ENCODE results near the gene MXRA8.

MXRA8 gene

GRCh38 chr1:1348420-1349255 is 9.7 kb downstream of the MXRA8 start:
- DNase-seq = no peak

- DNase-seq = no peak
These were observed 10.5 kb downstream of the MXRA8 start for GRCh38 chr1:1347663-1348419.

DNA sequence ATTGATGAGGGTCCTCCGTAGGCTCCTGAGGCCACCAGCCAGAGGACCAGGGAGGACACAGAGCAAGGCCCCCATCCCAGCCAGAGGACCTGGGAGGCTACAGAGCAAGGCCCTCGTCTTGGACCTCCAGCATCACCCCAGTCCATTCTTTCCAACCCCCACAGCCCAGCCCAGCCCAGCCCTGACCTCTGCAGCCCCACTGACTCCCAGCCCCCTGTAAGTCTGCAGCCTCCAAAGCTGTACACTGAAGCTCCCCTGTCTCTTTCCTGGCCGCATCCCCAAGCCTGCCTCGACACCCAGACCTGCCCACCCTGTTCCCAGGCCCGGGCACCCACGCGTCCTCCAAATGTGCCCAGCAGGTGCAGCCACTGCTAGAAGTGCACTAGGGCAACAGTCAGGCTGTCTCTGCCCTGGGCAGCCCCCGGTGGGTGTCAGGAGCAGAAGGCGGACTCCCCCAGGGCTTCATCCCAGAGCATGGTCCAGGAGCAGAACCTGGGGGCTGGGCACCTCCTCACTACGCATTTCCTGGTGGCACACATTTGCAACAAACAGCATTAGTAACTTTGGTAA is 11.2 kb downstream of the MXRA8 start:
- DNase-seq = no peak

- no peak for DNase-seq
These were observed 11.9 kb downstream of the MXRA8 start for GRCh38 chr1:1346501-1346890.

- no peak for DNase-seq
These were observed 12.4 kb downstream of the MXRA8 start for GRCh38 chr1:1345860-1346500.

- no peak for DNase-seq
These were observed 13.0 kb downstream of the MXRA8 start for GRCh38 chr1:1345384-1345783.

- DNase-seq = peak; percentile 56
These were observed 13.5 kb downstream of the MXRA8 start for GRCh38 chr1:1344655-1345361.

DNA sequence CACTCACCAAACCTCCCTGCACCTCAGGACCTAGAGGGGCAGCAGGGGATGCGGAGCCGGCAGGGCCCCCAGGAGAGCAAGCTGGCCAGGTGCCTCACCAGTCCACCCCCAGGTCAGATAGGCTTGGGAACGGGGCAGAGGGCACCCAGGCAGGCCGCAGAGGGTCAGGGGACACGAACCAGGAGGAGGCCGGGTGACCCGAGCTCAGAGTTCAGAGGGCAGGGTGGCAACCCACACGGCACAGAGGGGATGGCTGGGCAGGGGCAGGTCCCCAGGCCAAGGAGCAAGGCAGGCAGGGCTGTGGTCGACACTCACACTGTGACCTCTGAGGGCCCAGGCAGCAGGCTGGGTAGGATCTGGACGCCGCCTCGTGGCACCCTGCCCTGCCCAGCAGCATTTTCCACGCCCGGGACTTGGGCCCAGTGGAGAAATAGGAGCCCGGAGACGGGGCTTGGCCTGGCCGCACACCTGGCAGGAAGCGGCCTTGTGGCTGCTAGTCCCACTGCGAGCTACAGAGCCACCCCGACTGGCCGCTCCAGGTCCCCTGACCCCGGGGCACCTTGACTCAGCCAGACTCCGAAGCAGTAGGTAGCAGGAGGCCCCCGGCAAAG is 14.4 kb downstream of the MXRA8 start:
- DNase-seq = no peak

GRCh38 chr1:1342584-1343115 is 15.7 kb downstream of the MXRA8 start:
- DNase-seq = no peak

- DNase-seq = no peak
These were observed 16.2 kb downstream of the MXRA8 start for GRCh38 chr1:1342061-1342562.

- no peak for DNase-seq
These were observed 16.8 kb downstream of the MXRA8 start for GRCh38 chr1:1341549-1342021.

- no peak for DNase-seq
These were observed 17.4 kb downstream of the MXRA8 start for GRCh38 chr1:1340791-1341548.

- DNase-seq = no peak
These were observed 18.2 kb downstream of the MXRA8 start for GRCh38 chr1:1340185-1340584.

- DNase-seq = no peak
These were observed 20.1 kb downstream of the MXRA8 start for GRCh38 chr1:1338278-1338677.

DNA sequence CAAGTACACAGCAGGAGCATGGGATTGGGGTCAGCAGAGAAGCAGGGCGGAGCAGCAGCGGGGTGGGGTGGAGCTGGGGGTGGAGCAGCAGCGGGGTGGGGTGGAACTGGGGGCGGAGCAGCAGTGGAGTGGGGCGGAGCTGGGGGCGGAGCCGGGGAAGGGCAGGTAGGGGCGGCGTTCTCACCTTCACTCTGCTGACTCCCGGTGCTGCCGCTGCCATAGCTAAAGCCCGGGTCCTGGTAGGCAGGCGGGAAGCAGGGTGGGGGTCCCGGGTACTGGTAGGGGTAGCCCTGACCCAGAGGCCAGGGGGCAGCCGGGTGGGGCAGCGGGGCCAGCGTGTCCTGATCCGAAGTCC is 20.6 kb downstream of the MXRA8 start:
- DNase-seq = no peak

DNA sequence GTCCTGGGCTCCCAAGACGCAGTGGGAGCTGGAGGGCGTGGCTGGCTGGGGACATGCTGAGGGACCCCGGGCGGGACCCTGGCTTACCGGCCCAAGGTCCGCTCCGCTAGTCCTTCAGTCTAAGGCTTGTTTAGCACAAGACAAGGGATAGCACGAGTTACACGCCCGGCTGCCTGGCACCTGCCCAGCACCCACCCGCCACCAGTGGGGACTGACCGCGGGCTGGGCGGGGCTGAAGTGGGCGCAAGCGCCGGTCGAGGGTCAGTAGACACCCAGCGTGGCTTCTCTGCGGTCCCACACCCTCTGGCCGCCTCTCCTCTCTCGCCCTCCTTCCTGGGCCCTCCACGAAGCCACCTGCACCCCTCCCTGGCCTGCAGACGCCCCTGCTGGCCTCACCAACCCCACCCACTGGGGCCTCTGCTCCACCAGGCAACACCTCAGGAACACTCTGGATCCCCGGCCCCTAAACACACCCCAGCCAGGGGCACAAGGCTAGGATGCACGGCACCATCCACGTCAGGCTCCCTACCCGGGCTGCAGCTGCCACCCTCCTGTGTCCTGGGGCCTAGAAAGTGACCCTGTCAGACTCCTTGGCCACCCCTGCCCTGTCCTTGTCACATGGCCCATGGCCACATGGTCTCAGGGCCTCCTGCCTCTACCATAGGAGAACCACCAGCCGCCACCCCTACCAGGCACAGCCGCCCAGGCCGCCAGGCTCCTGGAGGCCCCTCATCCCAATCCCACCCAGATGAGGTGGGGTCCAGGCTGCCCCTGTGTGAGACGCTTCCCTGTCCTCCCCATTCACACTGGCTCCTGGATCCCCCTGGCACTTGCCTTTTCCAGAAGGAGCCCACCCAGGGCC is 21.2 kb downstream of the MXRA8 start:
- DNase-seq = no peak

GRCh38 chr1:1336446-1336845 is 21.9 kb downstream of the MXRA8 start:
- DNase-seq = no peak

DNA sequence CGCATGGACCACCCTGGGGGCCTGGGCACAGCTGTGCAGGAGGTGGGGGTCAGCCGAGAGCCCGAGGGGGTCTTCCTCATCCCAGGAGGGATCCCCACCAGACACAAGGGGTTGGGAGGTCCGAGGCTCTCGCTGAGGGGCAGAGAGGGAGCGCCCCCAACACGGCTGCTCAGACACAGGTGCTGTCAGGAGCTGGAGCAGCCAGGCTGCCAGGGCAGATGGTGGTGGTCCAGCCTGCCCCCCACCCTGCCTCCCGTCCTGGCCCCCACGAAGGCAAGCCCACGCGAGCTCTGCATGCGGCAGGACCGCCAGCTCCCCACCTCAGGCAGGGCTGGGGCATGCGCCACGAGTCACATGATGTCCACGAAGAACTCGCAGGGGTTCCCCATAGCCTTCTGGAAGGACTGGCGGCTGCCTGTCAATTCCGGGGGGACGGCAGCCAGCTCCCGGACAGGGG is 22.5 kb downstream of the MXRA8 start:
- DNase-seq = no peak

DNA sequence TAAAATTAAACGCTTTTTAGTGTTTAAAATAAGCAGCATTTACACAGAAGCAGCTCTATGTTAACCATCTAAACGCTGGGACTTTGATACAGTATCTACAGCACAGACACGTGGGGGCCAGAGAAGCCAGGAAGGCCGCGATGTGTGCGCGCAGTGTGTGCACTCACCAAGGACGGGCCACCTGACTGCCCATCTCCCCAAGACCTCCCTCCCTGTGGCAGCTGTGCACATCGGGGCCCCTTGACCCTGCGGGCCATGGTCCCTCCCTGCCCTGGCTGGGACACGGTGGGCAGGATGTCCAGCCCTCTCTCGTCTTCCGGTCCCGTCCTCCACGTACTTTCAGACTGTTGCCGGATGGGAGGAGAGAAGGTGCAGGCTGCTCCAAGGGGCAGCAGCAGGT is 23.1 kb downstream of the MXRA8 start:
- no peak for DNase-seq

DNA sequence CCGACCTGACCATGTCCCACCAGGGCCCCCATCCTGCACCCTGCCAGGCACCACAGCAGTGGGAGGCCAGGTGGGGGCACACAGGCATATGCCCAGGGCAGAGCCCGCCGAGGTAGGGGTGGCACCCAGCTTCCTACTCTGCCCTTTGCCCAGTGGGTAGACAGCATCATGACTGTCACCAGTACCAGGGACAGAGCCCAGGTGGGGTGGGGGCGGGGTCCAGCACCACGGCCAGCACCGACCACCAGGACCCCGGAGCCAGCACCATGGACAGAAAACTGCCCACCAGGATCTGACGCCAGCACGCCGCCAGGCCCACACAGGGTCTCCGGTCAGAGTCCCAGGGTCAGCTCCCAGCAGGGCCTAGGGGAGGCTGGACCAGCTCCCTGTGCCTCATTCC is 23.5 kb downstream of the MXRA8 start:
- DNase-seq = no peak
